ENCODE data around the gene FKBP9.
"Not testable (repeated sequence)": the region's sequence is repeated elsewhere in the genome, so short reads cannot be mapped to it uniquely, and the experiment has no call there.

The FKBP9 gene

DNA sequence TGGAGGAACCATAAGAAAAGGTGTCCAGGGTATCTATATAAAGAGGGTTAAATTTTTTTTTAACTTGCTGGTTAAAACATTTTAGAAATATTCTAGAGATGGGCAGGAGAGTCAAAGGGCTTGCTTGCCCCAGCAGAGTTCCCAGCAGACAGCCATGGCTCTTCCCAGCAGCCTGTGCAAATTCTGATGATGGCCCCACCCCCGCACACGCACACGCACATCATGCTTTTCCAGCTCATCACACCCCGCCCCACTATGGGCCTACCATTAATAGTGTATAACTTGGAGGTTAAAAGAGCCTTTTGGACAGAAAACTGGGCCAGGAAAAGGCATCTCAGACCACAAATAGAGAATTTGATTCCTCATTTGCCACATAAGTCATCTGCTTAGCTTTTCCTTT is 48.5 kb downstream of the FKBP9 start:
- H3K4me3 ChIP-seq (ENCODE audit: low read depth, low read length) = not testable (repeated sequence)

DNA sequence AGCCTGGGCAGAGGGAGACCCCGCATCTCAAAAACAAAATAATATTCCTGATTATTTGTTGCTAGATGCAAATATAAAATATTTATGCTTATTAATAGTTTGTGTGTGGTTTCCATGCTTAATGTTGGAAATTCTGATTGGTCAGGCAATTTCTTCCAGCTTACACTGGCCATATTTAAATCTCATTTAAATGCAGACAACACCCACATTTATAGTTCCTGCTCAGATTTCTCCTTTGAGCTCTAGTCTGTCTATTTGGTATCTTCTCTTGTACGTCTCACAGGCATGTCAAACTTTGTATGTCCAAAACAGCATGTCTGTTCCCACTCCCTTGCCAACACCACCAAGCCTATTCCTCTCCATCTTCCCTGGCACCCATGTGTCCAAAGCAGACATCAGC is 52.5 kb downstream of the FKBP9 start:
- H3K4me3 ChIP-seq (ENCODE audit: low read depth, low read length) = no peak overlapping the region

GRCh38 chr7:33012364-33012763 is 55.1 kb downstream of the FKBP9 start:
- H3K4me3 ChIP-seq (ENCODE audit: low read depth, low read length) = no peak overlapping the region

DNA sequence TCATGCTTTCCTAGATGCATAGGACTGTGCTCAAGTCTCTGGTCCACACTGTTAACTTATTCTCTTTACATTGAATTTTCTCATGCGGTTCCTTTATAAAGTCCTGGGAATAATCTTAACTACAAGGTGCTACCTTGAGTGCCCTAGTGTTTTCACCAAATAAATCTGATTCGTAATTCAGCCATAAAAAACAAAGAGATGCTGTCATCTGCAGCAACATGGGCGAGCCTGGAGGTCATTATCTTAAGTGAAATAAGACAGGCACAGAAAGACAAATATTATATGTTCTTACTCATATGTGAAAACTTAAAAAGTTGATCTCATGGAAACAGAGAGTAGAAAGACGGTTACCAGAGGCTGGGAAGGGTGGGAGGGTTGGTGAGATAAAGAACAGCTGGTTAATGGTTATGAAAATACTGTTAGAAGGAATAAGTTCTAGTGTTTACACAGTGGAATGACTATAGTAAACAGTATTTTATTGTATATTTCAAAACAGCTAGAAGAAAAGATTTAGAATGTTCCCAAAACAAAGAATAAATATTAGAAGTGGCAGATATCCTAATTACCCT is 67.0 kb downstream of the FKBP9 start:
- no peak overlapping the region for H3K4me3 ChIP-seq (ENCODE audit: low read depth, low read length)

GRCh38 chr7:33035776-33036175 is 78.5 kb downstream of the FKBP9 start:
- no peak overlapping the region for H3K4me3 ChIP-seq (ENCODE audit: low read depth, low read length)

GRCh38 chr7:33038639-33039038 is 81.4 kb downstream of the FKBP9 start:
- no peak overlapping the region for H3K4me3 ChIP-seq (ENCODE audit: low read depth, low read length)

- H3K4me3 ChIP-seq (ENCODE audit: low read depth, low read length) = no peak overlapping the region
Observed at GRCh38 chr7:33039257-33039902, 82.1 kb downstream of the FKBP9 start.

DNA sequence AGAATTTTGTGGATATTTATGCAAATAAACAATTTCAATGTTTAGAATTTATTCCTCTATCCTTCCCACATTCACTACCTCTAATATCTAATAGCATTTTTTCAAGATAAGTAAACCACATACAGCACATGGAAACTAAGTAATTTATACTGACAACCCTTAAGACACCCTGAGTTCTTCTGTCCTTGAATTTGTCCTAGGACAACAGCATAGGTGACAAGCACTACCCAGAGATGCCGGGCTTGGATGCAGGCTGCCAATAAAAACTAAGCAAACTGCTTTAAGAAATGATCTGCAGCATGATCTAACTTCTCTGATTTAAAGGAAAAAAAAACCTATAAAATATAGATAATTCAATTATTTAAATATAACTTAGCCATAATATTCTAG is 82.7 kb downstream of the FKBP9 start:
- no peak overlapping the region for H3K4me3 ChIP-seq (ENCODE audit: low read depth, low read length)

GRCh38 chr7:33040803-33041516 is 83.7 kb downstream of the FKBP9 start:
- no peak overlapping the region for H3K4me3 ChIP-seq (ENCODE audit: low read depth, low read length)

DNA sequence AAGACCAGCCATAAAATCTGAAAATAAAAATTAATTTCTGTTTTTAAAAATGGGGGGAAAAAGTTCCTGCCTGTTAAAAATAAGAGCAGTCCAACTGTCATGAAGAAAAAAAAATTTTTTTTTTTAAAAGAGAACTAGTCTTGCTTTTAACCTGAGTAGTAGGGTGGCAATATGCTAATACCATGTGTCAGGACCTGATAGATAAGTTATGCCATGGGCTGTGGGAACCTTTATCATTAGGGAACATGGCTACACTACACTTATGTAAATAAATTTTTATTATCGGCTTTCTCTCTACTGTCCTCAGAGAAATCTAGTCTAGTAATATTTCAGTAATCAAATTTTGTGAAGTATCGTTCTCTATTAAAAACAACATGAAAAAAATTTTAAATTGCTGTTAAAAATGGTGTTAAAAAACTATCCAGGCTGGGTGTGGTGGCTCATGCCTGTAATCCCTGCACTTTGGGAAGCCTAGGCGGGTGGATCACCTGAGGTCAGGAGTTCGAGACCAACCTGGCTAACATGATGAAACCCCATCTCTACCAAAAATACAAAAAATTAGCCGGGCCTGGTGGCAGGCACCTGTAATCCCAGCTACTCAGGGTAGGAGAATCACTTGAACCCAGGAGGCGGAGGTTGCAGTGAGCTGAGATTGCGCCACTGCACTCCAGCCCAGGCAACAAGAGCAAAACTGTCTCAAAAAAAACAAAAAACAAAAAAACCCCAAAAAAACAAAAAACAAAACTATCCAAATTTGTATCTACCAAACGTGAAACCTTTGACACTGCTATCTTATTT is 84.6 kb downstream of the FKBP9 start:
- no peak overlapping the region for H3K4me3 ChIP-seq (ENCODE audit: low read depth, low read length)

DNA sequence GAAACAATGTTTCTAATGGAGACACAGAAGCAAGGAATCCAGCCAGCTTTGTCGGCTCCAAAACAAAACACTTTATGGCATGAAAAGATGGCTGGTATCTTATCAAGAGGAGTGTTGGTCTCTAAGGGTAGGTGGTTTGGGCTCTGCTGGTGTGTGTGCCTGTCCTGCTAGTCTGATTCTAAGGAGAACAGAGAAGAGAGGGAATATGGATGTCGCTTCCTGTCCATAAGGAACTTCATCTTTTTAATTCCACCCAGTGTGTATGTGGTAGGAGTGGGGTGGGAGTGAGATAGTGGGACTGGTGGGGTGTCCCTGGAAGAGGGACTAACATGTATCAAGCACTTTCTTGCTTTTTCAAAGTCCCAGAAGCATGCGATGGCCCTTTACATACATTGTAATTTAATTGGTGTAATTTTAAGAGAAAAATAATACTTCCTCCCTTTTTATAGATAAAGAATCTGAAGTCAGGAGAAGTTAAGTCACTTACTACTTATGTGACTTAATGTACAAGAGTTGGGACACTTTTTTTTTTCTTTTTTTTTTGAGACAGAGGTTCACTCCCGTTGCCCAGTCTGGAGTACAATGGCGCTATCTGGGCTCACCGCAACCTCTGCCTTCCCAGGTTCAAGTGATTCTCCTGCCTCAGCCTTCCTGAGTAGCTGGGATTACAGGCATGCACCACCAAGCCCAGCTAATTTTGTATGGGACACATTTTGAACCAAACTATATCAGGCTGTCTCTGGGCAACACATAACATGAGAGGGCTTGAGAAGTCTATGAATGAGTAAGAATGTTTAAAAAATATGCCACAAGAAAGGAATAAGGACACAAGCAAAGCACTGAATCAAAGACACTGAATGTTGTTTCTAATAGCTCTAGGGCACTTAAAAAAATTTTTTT is 86.5 kb downstream of the FKBP9 start:
- no peak overlapping the region for H3K4me3 ChIP-seq (ENCODE audit: low read depth, low read length)

DNA sequence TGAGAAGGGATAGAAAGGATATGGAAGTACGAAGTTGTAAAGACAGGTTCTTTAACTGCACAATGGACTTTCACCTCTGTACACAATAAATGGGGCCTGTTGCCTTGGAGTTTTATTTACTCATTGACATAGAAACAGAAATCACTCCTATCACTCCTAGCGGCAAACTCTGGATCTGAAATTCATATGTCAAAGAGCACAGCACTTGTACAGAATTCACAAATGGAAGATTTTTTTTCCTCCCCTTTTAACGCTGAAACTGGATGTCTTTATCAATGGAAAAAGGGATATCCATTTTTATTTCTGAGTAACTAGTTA is 87.1 kb downstream of the FKBP9 start:
- H3K4me3 ChIP-seq (ENCODE audit: low read depth, low read length) = no peak overlapping the region

GRCh38 chr7:33044986-33045385 is 87.7 kb downstream of the FKBP9 start:
- no peak overlapping the region for H3K4me3 ChIP-seq (ENCODE audit: low read depth, low read length)

DNA sequence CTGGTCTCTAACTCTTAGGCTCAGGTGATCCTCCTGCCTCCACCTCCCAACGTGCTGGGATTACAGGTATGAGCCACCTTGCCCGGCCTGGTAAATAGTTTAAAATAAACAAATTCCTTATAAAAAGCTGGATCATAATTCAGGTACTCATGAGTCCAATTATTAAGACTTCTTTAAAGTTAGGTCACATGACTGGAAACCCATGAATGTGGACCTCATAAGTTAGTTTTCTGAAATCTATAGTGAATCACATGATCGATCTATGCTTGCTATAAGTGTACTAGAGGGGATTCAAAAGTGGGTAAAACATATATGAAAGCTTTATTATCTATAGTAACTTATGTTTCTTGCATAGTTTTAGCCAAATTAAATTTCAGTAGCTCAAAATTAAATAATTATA is 91.0 kb downstream of the FKBP9 start:
- H3K4me3 ChIP-seq (ENCODE audit: low read depth, low read length) = no peak overlapping the region

- no peak overlapping the region for H3K4me3 ChIP-seq (ENCODE audit: low read depth, low read length)
Observed at GRCh38 chr7:33048704-33049103, 91.5 kb downstream of the FKBP9 start.

GRCh38 chr7:33050535-33051318 is 93.5 kb downstream of the FKBP9 start:
- no peak overlapping the region for H3K4me3 ChIP-seq (ENCODE audit: low read depth, low read length)

DNA sequence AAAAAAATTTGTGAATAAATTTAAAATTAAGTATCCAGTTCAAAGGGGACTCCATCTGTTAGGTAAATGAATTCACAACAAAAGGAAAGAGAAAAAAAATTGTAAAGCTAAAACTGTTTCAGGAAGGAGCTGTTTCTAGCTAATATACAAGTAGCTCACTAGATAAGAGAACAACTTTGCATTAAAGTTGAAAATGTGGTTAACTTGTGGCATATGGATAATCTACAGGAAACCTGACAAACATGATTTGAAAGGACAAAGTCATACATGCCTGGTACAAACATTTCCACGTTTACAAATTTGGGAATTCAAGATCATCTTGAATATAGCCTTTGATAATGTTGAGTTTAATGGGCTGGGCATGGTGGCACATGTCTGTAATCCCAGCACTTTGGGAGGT is 96.5 kb downstream of the FKBP9 start:
- no peak overlapping the region for H3K4me3 ChIP-seq (ENCODE audit: low read depth, low read length)

GRCh38 chr7:33054261-33054964 is 97.2 kb downstream of the FKBP9 start:
- no peak overlapping the region for H3K4me3 ChIP-seq (ENCODE audit: low read depth, low read length)

- no peak overlapping the region for H3K4me3 ChIP-seq (ENCODE audit: low read depth, low read length)
Observed at GRCh38 chr7:33055158-33055557, 97.9 kb downstream of the FKBP9 start.
